GM21825 (cell line): Measurements from ENCODE around the gene TRIM9.

Experiments used
- ATAC-seq: cut with Tn5 transposase; IDR thresholded peaks from one replicate; pipeline ENCODE4 v1.9.1; 2021; ENCODE audit warnings: mild to moderate bottlenecking, moderate library complexity; ENCODE audit not compliant: unreplicated experiment

The TRIM9 gene

GRCh38 chr14:51093371-51094281, 1.3 kb downstream of the TRIM9 start:
- no peak for ATAC-seq

- no peak for ATAC-seq
These were observed 1.9 kb downstream of the TRIM9 start for GRCh38 chr14:51092965-51093364.

- no peak for ATAC-seq
These were observed 5.6 kb downstream of the TRIM9 start for GRCh38 chr14:51089278-51089677.

- no peak for ATAC-seq
These were observed 7.9 kb downstream of the TRIM9 start for GRCh38 chr14:51087031-51087441.

GRCh38 chr14:51086044-51086443, 8.9 kb downstream of the TRIM9 start:
- no peak for ATAC-seq

- ATAC-seq = no peak
These were observed 9.9 kb downstream of the TRIM9 start for GRCh38 chr14:51084962-51085361.

- ATAC-seq = no peak
These were observed 10.4 kb downstream of the TRIM9 start for GRCh38 chr14:51084507-51084906.

GRCh38 chr14:51082349-51082748, 12.6 kb downstream of the TRIM9 start:
- no peak for ATAC-seq

GRCh38 chr14:51081712-51082111, 13.2 kb downstream of the TRIM9 start:
- ATAC-seq = no peak

GRCh38 chr14:51081209-51081608, 13.7 kb downstream of the TRIM9 start:
- no peak for ATAC-seq

GRCh38 chr14:51080645-51081044, 14.3 kb downstream of the TRIM9 start:
- no peak for ATAC-seq

- no peak for ATAC-seq
These were observed 15.4 kb downstream of the TRIM9 start for GRCh38 chr14:51079489-51079888.

- ATAC-seq = no peak
These were observed 15.8 kb downstream of the TRIM9 start for GRCh38 chr14:51079085-51079484.

- ATAC-seq = no peak
These were observed 20.1 kb downstream of the TRIM9 start for GRCh38 chr14:51074701-51075385.

GRCh38 chr14:51073731-51074130, 21.2 kb downstream of the TRIM9 start:
- no peak for ATAC-seq

- no peak for ATAC-seq
These were observed 21.9 kb downstream of the TRIM9 start for GRCh38 chr14:51072976-51073375.

- no peak for ATAC-seq
These were observed 23.0 kb downstream of the TRIM9 start for GRCh38 chr14:51071857-51072256.

- no peak for ATAC-seq
These were observed 24.2 kb downstream of the TRIM9 start for GRCh38 chr14:51070726-51071125.

- no peak for ATAC-seq
These were observed 25.9 kb downstream of the TRIM9 start for GRCh38 chr14:51069055-51069454.

GRCh38 chr14:51068268-51068667, 26.6 kb downstream of the TRIM9 start:
- ATAC-seq = no peak

- ATAC-seq = no peak
These were observed 27.6 kb downstream of the TRIM9 start for GRCh38 chr14:51067295-51067694.

GRCh38 chr14:51066576-51066975, 28.3 kb downstream of the TRIM9 start:
- ATAC-seq = no peak
